GM12874 (cell line): ENCODE data around the gene PTPRG.

Experiments
- TF ChIP-seq, protein P1 (sequence below): IDR thresholded peaks from 2 replicates; pipeline ENCODE4 v1.5.1; 2011; ENCODE audit warnings: low read depth, mild to moderate bottlenecking, control low read depth, low read length, moderate library complexity; ENCODE audit not compliant: insufficient read depth

Gene PTPRG

DNA sequence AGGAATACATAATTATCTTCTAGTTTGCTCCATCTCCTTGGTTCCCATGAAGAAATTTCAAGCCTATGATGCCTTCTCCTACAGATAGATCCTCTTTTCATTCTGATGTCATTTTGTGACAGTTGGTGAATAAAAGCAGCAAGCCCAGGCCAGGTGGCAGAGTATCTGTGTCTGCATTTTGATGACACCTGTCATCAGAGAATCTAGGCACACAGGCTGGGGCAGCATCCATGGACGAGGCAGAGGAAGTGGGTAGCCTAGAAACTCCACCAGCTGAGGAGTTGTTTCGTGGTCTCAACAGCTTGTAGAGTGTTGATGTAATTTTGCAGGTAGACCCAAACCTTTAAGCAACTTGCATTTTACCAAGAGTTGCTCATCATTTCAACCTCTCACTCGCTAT, 542.2 kb downstream of the PTPRG start:
- TF ChIP-seq, protein P1, sequence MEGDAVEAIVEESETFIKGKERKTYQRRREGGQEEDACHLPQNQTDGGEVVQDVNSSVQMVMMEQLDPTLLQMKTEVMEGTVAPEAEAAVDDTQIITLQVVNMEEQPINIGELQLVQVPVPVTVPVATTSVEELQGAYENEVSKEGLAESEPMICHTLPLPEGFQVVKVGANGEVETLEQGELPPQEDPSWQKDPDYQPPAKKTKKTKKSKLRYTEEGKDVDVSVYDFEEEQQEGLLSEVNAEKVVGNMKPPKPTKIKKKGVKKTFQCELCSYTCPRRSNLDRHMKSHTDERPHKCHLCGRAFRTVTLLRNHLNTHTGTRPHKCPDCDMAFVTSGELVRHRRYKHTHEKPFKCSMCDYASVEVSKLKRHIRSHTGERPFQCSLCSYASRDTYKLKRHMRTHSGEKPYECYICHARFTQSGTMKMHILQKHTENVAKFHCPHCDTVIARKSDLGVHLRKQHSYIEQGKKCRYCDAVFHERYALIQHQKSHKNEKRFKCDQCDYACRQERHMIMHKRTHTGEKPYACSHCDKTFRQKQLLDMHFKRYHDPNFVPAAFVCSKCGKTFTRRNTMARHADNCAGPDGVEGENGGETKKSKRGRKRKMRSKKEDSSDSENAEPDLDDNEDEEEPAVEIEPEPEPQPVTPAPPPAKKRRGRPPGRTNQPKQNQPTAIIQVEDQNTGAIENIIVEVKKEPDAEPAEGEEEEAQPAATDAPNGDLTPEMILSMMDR = no peak

DNA sequence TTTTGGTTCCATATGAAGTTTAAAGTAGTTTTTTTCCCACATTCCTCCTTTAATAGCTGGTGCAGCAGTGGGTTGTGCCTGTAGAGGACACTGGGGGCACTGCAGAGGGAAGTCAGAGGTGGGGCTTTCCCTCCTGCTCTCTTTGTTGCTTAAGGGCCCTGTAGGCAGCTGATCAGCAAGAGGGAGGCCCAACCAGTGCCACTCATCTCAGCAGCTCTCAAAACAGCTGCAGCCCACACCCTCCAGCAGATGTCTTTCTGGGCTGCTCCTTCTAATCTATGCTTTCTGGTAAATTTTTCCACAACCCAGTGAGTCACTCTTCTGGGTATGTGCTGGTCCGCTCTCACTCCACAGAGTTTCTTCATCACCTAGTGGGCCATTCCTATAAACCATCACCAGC, 548.2 kb downstream of the PTPRG start:
- TF ChIP-seq, protein P1 = no peak

DNA sequence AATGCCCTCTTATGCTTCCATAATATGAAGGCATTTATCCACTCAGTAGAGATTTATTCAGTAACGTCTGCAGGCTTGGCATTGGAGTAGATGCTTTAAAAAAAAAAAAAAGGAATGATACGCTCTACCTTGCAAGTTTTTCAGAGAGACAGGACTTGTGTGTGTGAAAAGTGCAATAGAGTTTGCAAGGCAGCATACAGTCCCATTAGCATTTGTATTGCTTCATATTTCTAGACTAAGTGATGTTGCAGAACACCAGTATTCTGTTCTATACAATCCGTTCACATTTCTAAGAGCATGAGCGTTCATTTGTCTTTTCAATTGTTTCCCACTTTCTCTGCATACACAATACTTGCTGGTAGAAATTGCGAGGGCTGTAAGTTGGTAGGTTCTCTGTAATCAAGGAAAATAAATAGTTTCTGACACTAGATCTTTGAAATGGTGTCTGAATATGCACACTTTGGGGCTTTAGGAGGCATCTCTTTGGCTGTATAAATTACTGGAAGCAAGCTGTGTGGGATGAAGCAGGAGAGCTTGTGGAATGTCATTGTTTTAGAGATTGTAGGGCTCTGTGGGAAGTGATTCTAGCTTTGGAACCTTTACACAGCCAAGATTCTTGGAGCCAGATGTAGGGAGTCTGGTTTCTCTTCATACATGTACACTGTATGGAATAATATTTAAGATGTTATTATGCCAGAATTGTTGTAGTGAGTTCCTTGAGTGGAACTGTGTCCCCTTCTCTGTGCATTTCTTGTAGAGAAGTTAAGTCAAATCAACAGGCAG, 549.3 kb downstream of the PTPRG start:
- TF ChIP-seq, protein P1 = no peak

DNA sequence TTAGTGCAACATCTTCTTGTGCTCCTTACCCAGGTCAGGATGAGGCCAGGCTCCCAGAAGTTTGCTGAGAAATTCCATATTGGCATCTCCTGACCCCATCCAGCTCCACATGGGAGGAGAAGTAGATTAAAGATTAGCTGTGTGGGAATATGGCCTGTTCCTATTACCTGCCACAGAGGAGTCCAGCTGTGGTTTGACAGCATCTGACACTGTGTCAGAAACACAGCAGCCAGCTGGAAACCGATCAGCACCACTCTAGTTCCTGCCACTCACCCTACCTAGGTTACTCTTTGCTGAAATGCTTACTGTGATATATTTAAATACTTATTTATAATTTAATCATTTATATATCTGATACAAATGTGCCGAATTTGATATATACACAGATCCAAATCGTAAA, 551.7 kb downstream of the PTPRG start:
- TF ChIP-seq, protein P1 = no peak

DNA sequence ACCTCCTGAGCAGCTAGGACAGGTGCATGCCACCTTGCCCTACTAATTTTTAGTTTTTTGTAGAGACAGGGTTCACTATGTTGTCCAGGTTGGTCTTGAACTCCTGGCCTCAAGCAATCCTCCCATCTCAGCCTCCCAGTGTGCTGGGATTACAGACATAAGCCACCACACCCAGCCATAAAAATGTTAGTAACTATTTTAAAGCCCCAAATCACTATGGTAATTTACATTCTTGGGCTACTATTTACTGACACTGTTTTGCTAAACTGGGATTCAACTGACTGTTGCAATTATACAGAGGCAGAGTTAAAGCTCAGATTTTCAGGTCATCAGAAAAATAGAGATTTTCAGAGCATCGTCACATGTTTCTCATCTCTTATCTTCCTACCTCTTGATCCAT, 553.4 kb downstream of the PTPRG start:
- TF ChIP-seq, protein P1 = no peak

DNA sequence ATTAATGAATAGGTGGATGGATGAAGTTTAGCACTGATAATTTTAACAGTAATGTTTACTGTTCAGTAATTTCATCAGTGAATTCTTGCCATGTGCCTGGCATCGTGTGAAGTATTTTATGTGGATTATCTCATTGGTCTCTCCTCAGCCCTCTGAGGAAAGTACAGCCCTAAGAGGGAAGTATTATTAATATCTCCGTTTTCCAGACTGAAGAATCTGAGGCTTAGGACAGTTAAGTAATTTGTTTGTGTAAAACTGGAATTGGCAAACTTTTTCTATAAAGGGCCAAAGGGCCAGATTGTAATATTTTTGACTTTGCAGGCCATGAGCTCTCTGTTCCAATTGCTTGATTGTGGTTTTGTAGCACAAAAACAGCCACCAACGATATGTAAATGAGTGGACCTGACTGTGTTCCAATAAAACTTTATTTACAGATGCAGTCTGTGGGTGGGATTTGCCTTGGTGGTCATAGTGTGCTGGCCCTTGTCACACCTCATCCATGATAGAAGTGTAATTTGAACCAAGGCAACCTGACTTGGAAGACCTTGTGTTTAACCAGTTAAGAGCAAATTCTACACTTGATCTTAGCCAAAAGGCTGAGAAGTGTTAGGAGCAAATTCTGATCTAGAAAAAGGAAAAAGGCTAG, 556.7 kb downstream of the PTPRG start:
- TF ChIP-seq, protein P1 = no peak

DNA sequence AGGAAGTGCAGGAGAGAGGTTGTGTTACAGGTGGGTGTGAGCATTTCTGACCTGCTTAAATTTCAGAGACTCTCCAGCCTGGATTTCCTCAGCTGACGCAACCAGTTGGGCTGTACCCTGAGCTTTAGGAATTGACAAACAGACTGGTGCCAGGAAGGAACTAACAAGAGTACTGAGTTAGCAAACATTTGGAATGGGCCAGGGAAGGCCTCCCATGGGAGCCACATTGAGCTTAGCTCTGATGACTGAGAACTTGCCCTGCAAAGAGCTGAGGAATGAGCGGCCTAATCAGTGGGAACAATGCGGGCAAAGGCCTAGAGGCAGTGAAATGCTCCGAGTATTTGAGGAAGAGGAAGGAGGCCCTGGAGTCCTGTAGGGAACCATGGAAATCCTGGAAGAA, 557.8 kb downstream of the PTPRG start:
- TF ChIP-seq, protein P1 = no peak
